Neural progenitor cell (in vitro differentiated cells): Measurements from ENCODE around the gene ZNF423. TPM values are rescaled to one million over a fixed set of nuclear protein-coding genes. Genes with fewer than 3 reads are reported as not detected.

Source experiments
- DNase-seq: peaks from one replicate; pipeline ENCODE4 v3.0.0-alpha.2; 2016; ENCODE audit warnings: low spot score
- H2AFZ ChIP-seq: fragments of 200-600 bp; sonication (generic); replicated peaks from 2 replicates; pipeline ENCODE4 v1.6.1; 2016; ENCODE audit warnings: antibody characterized with exemption
- H3F3A ChIP-seq: fragments of 200-600 bp; sonication (generic); 2 replicates; pipeline ENCODE4 v1.6.1; 2016; ENCODE audit warnings: antibody characterized with exemption, low read depth
- H3K27ac ChIP-seq: fragments of 200-600 bp; sonication (generic); 2 replicates; pipeline ENCODE4 v1.5.1; 2016; ENCODE audit warnings: mild to moderate bottlenecking
- H3K27me3 ChIP-seq: fragments of 200-600 bp; sonication (generic); 2 replicates; pipeline ENCODE4 v1.6.1; 2016; ENCODE audit warnings: mild to moderate bottlenecking, moderate library complexity
- H3K36me3 ChIP-seq: fragments of 200-600 bp; sonication (generic); 2 replicates; pipeline ENCODE4 v1.5.1; 2016
- H3K4me1 ChIP-seq: fragments of 200-600 bp; sonication (generic); 2 replicates; pipeline ENCODE4 v1.6.1; 2016; ENCODE audit warnings: mixed run types
- H3K4me2 ChIP-seq: fragments of 200-600 bp; sonication (generic); 2 replicates; pipeline ENCODE4 v1.6.1; 2016
- H3K4me3 ChIP-seq: fragments of 200-600 bp; sonication (generic); 2 replicates; pipeline ENCODE4 v1.5.1; 2016
- H3K79me2 ChIP-seq: fragments of 200-600 bp; sonication (generic); 2 replicates; pipeline ENCODE4 v1.6.1; 2016; ENCODE audit warnings: low read depth
- H3K9ac ChIP-seq: fragments of 200-600 bp; sonication (generic); 2 replicates; pipeline ENCODE4 v1.6.1; 2016
- H3K9me3 ChIP-seq: fragments of 200-600 bp; sonication (generic); 2 replicates; pipeline ENCODE4 v1.5.1; 2016; ENCODE audit warnings: low read depth
- H4K20me1 ChIP-seq: fragments of 200-600 bp; sonication (generic); 2 replicates; pipeline ENCODE4 v1.6.1; 2016; ENCODE audit warnings: low read depth
- H3K27ac Mint-ChIP-seq: 3 replicates; pipeline ENCODE4 v1.8.0; 2021; ENCODE audit warnings: mixed read lengths
- H3K27me3 Mint-ChIP-seq: 2 replicates; pipeline ENCODE4 v1.8.0; 2022; ENCODE audit warnings: low read depth, mild to moderate bottlenecking, inconsistent platforms, moderate library complexity, mixed read lengths; ENCODE audit not compliant: insufficient read depth
- H3K36me3 Mint-ChIP-seq: 3 replicates; pipeline ENCODE4 v1.8.0; 2021; ENCODE audit warnings: mixed read lengths
- H3K4me1 Mint-ChIP-seq: 3 replicates; pipeline ENCODE4 v1.8.0; 2021; ENCODE audit warnings: mixed read lengths
- H3K4me3 Mint-ChIP-seq: 3 replicates; pipeline ENCODE4 v1.8.0; 2021; ENCODE audit warnings: mild to moderate bottlenecking, moderate library complexity, mixed read lengths
- H3K9me3 Mint-ChIP-seq: 3 replicates; pipeline ENCODE4 v1.8.0; 2020; ENCODE audit warnings: mixed read lengths
- EZH2 ChIP-seq: fragments of 200-600 bp; sonication (generic); IDR thresholded peaks from 2 replicates; pipeline ENCODE4 v1.6.1; 2017; ENCODE audit warnings: antibody characterized with exemption, mild to moderate bottlenecking, moderate library complexity
- EZH2phosphoT487 ChIP-seq: fragments of 200-600 bp; sonication (generic); IDR thresholded peaks from 2 replicates; pipeline ENCODE4 v1.6.1; 2017; ENCODE audit warnings: antibody characterized with exemption
- total RNA-seq: library from RNA; depleted of rRNA; stranded (reverse); fragments of >200 nt; gene quantifications from 2 replicates; pipeline ENCODE4 v1.2.3, GENCODE V29; 2015; ENCODE audit warnings: low replicate concordance
- TF ChIP-seq, protein P1 (sequence below): fragments of 200-600 bp; sonication (generic); IDR thresholded peaks from 2 replicates; pipeline ENCODE4 v1.5.1; 2017; ENCODE audit warnings: antibody characterized with exemption, mild to moderate bottlenecking

The ZNF423 gene
- total RNA-seq, 1 donor from 2014 or later: 21.9 TPM

DNA sequence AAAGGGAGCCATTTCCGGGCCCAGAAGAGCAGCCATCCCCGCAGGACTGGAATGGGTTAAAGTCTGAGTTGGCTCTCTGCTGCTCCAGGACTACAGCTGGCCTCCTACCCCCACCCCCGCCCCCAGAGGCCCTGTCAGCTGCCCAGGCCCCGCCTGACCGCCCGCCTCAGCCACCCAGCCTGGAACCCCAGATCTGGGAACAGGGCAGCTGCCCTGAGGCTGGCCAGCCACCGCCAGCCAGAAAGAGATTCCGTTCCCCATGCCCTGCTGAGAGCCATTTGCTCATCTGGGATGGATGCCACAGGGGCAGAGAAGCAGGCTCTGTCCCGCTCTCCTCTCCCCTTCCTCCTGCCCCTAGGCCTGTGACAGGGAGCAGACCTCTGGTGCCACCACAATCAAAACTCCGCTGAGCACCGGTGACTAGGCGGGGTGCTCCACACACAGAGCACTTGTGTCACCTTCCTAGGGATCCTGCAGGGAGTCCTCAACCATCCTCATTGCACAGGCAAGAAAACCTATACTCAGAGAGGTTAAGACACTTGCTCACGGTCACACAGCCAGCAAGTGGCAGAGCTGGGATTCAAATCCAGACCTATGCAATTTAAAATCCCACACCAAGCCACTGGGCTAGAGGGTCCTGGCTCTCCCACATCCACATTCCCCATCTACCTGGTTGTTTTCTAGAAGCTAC is 44.1 kb downstream of the ZNF423 start:
- no peaks in the 10 kb centered on the region for H3K9me3 Mint-ChIP-seq
- H3K36me3 ChIP-seq: no peaks in the 10 kb centered on the region
- H3K9me3 ChIP-seq: no peaks in the 10 kb centered on the region
- TF ChIP-seq, protein P1, sequence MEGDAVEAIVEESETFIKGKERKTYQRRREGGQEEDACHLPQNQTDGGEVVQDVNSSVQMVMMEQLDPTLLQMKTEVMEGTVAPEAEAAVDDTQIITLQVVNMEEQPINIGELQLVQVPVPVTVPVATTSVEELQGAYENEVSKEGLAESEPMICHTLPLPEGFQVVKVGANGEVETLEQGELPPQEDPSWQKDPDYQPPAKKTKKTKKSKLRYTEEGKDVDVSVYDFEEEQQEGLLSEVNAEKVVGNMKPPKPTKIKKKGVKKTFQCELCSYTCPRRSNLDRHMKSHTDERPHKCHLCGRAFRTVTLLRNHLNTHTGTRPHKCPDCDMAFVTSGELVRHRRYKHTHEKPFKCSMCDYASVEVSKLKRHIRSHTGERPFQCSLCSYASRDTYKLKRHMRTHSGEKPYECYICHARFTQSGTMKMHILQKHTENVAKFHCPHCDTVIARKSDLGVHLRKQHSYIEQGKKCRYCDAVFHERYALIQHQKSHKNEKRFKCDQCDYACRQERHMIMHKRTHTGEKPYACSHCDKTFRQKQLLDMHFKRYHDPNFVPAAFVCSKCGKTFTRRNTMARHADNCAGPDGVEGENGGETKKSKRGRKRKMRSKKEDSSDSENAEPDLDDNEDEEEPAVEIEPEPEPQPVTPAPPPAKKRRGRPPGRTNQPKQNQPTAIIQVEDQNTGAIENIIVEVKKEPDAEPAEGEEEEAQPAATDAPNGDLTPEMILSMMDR: no peak
- TF ChIP-seq EZH2phosphoT487 (no peak), EZH2 (no peak)
- H3K27me3 ChIP-seq: no peaks in the 10 kb centered on the region
- peak; percentile 55 for DNase-seq
- peaks cover 19% of the 10 kb centered on the region for H3K4me1 ChIP-seq
- H3K4me2 ChIP-seq: peak overlapping the region; percentile 36
- no peak overlapping the region for H3K9ac ChIP-seq
- H4K20me1 ChIP-seq: peaks cover 95% of the 10 kb centered on the region
- H3K4me3 ChIP-seq: no peak overlapping the region
- peak overlapping the region; percentile 33 for H3K27ac Mint-ChIP-seq
- H3K27ac ChIP-seq: no peak overlapping the region
- H3K4me3 Mint-ChIP-seq: no peak overlapping the region
- H3K79me2 ChIP-seq: peaks cover 96% of the 10 kb centered on the region
- peaks cover 2% of the 10 kb centered on the region for H3K36me3 Mint-ChIP-seq
- peaks cover 13% of the 10 kb centered on the region for H3K27me3 Mint-ChIP-seq
- H2AFZ ChIP-seq: no peak overlapping the region
- peaks cover 54% of the 10 kb centered on the region for H3K4me1 Mint-ChIP-seq
- peaks cover 15% of the 10 kb centered on the region for H3F3A ChIP-seq

DNA sequence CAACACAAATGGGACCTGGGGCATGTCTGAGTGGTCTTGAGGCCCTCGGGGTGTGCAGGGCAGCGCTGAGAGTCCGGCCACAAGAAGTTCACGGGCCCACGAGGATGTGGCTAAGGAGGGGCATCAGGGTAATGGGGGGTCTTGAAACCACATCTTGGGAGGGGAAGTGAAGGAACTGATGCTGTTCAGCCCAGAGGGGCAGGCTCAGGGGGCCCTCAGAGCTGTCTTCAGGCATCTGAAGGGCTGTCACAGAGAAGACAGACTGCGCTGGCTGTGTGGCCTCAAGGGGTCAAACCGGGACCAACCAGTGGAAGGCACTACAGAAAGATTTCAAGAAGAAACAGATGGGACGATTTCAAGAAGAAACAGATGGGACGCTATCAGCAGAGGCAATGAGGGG is 45.1 kb downstream of the ZNF423 start:
- H3K79me2 ChIP-seq: peaks cover 96% of the 10 kb centered on the region
- H4K20me1 ChIP-seq: peaks cover 95% of the 10 kb centered on the region
- H2AFZ ChIP-seq: no peak overlapping the region
- no peak for DNase-seq
- H3K4me3 Mint-ChIP-seq: peak overlapping the region; percentile 52
- H3K27me3 ChIP-seq: no peaks in the 10 kb centered on the region
- H3K27ac ChIP-seq: no peak overlapping the region
- peak overlapping the region; percentile 10 for H3K27ac Mint-ChIP-seq
- H3K4me2 ChIP-seq: peak overlapping the region; percentile 36
- H3K4me1 ChIP-seq: peaks cover 19% of the 10 kb centered on the region
- no peaks in the 10 kb centered on the region for H3K9me3 Mint-ChIP-seq
- H3K9ac ChIP-seq: no peak overlapping the region
- H3K36me3 ChIP-seq: no peaks in the 10 kb centered on the region
- H3K4me1 Mint-ChIP-seq: peaks cover 63% of the 10 kb centered on the region
- H3K4me3 ChIP-seq: no peak overlapping the region
- TF ChIP-seq, protein P1: no peak
- TF ChIP-seq EZH2phosphoT487 (no peak), EZH2 (no peak)
- H3K36me3 Mint-ChIP-seq: peaks cover 2% of the 10 kb centered on the region
- H3K27me3 Mint-ChIP-seq: peaks cover 13% of the 10 kb centered on the region
- H3K9me3 ChIP-seq: no peaks in the 10 kb centered on the region
- H3F3A ChIP-seq: peaks cover 15% of the 10 kb centered on the region

DNA sequence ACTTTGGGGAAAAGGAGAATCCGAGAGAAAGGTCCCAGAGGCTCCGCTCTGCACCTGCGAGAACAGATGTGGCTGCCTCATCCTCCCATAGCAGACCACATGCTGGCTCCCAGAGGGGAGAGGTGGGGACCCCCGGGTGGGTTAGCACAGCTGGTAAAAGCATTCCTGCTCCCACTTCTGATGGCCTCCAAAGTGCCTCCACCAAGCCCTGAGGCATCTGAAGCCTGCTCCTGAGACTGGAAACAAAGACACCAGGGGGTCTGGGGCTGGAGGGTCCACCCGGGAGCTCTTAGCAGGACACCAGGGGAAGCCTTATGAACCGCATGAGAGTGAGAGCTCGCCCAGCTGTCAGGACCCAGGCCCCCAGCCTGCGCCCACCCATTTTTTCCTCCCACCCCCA is 46.4 kb downstream of the ZNF423 start:
- Histone ChIP-seq H3K27me3 (no peaks in the 10 kb centered on the region), H3K9me3 (no peaks in the 10 kb centered on the region), H3K36me3 (no peaks in the 10 kb centered on the region), H4K20me1 (peaks cover 96% of the 10 kb centered on the region), H3K4me3 (no peak overlapping the region), H3K27ac (no peak overlapping the region), H3K79me2 (peaks cover 96% of the 10 kb centered on the region), H3F3A (peaks cover 15% of the 10 kb centered on the region), H2AFZ (no peak overlapping the region), H3K4me2 (no peak overlapping the region), H3K4me1 (peaks cover 19% of the 10 kb centered on the region), H3K9ac (no peak overlapping the region)
- peaks cover 10% of the 10 kb centered on the region for H3K27me3 Mint-ChIP-seq
- no peak overlapping the region for H3K4me3 Mint-ChIP-seq
- DNase-seq: no peak
- H3K4me1 Mint-ChIP-seq: peaks cover 65% of the 10 kb centered on the region
- no peak overlapping the region for H3K27ac Mint-ChIP-seq
- peaks cover 5% of the 10 kb centered on the region for H3K36me3 Mint-ChIP-seq
- no peaks in the 10 kb centered on the region for H3K9me3 Mint-ChIP-seq
- TF ChIP-seq EZH2phosphoT487: no peak
- TF ChIP-seq EZH2: no peak
- TF ChIP-seq, protein P1: no peak
